VCaP (cell line): ENCODE data around the gene KAZN.

Experiments
- H3K27ac ChIP-seq: fragments of 450-650 bp; 2 replicates; pipeline ENCODE4 v1.5.1; 2017
- CTCF ChIP-seq: fragments of 450-650 bp; conservative IDR thresholded peaks from 2 replicates; pipeline ENCODE4 v1.5.1; 2017; ENCODE audit warnings: mild to moderate bottlenecking, moderate library complexity

Gene KAZN

GRCh38 chr1:14759042-14759818 lies 160.7 kb downstream of the KAZN start:
- TF ChIP-seq CTCF: no peak
- no peak overlapping the region for H3K27ac ChIP-seq

DNA sequence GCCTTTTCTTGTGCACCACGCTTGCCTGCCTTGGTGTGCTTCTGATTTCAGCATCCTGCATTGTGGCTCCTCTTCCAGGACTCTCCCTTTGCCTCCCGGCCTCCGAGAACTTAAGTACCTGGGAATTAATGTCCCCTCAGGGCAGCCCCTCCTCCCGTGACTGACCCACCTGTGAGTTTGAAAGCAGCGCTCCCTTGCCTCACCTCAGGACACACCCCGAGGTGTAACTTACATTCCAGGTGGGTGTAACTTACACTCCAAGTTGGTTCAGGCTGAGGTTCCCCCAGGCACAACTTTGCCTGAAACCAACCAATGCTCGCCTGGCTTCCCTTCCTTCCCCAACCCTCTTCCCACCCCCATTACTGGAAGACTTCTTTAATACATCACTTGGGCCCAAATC lies 161.4 kb downstream of the KAZN start:
- no peak for TF ChIP-seq CTCF
- H3K27ac ChIP-seq: no peak overlapping the region

GRCh38 chr1:14760780-14761179 lies 162.3 kb downstream of the KAZN start:
- H3K27ac ChIP-seq: no peak overlapping the region
- no peak for TF ChIP-seq CTCF

GRCh38 chr1:14761291-14762153 lies 163.0 kb downstream of the KAZN start:
- no peak overlapping the region for H3K27ac ChIP-seq
- TF ChIP-seq CTCF: no peak

DNA sequence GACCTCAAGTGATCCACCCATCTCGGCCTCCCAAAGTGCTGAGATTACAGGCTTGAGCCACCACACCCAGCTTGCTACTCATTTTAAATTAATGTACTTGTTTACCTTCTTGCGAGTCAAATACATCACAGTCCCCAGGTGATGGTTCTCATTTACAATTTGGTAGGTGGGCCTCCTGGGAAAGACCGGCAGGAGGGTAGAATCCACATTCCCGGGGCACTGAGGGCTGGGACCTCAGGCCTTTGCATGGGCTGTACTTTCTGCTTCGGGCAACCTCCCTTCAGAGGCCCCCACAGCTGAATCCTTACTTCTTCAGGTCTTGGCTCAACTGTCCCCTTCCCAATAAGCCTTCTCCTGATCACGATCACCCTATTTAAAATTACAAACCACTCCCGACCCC lies 165.5 kb downstream of the KAZN start:
- no peak overlapping the region for H3K27ac ChIP-seq
- TF ChIP-seq CTCF: no peak

GRCh38 chr1:14765773-14766172 lies 167.3 kb downstream of the KAZN start:
- H3K27ac ChIP-seq: no peak overlapping the region
- TF ChIP-seq CTCF: no peak

DNA sequence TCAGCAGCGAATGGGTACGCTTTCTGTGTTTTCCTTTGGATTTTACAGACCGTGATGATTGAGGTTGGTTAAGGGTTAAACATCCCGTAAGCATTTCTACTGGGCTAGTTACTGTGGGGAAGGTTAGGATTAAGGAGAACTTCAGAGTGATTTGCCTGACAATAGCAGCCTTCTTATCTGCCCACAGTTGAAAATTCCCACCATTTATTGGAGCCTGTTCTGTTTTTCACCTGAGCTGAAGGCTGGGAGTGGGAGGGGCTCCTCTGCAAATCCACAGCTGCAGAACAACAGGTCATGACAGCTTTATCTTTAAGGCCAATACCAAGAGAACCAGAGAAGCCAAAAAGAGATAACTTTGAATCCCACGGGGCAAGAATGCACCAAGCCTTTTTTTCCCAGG lies 168.6 kb downstream of the KAZN start:
- no peak for TF ChIP-seq CTCF
- H3K27ac ChIP-seq: no peak overlapping the region
